Measurements from ENCODE around the gene COL11A2. TPM values are rescaled to one million over a fixed set of nuclear protein-coding genes. Genes with fewer than 3 reads are reported as not detected.

The COL11A2 gene
- 7.6 TPM for total RNA-seq (2021; ENCODE audit: unreplicated experiment)
- 3.8 and 4.1 TPM in 2 replicates for polyA plus RNA-seq (2012)
- Bru-seq, nascent RNA: percentile 41 among the genes with signal in this experiment
- percentile 70 among the genes with signal in this experiment for BruChase-seq, experiment 1, labeled RNA remaining after a 6-hour chase
- BruChase-seq, experiment 2, labeled RNA remaining after a 2-hour chase: percentile 52 among the genes with signal in this experiment
- long read RNA-seq, partial matches to known transcripts: 5 of 9 reads
- long read RNA-seq, other reads (novel, unspliced or antisense): 4 of 9 reads

GRCh38 chr6:33192105-33192646, at the start of gene COL11A2:
Gene COL11A2 (minus strand): TSS chr6:33192467. CDS start chr6:33192240, 227 bp downstream.
- ChIA-PET RAD21 (ENCODE audit: low non-redundant PET in 1 of 2, low total read pairs in 2 of 2, uncharacterized antibody in 2 of 2, unreplicated experiment in 2 of 2) (no interaction called here), POLR2A (no interaction called here), CTCF (no interaction called here)
- Histone ChIP-seq H3K27ac (ENCODE audit: low read depth, low read length) (no peak within 1 kb of the TSS), H3K4me3 (replicated peaks in 1 of 2; ENCODE audit: low read depth in 1 of 2, low read length in 2 of 2) (no peak within 1 kb of the TSS), H3K9me2 (ENCODE audit: insufficient read depth) (no peaks in the 10 kb centered on the region), H4K20me1 (ENCODE audit: insufficient read depth) (no peaks in the 10 kb centered on the region), H3K9ac (ENCODE audit: low read length) (no peak within 1 kb of the TSS), H3K9me3 (ENCODE audit: control insufficient read depth in 1 of 2, insufficient read depth in 1 of 2, low read depth in 1 of 2, low read length in 2 of 2) (no peaks in the 10 kb centered on the region), H3K4me2 (ENCODE audit: low read length) (no peak within 1 kb of the TSS), H3K79me2 (ENCODE audit: insufficient read depth, low read length) (peaks cover 11% of the 10 kb centered on the region; the same call in 1 of the 2 replicates), H3K27me3 (ENCODE audit: insufficient read depth, low read length) (no peaks in the 10 kb centered on the region), H3K4me1 (ENCODE audit: control insufficient read depth in 1 of 2, insufficient read depth in 2 of 2, low read length in 2 of 2) (peaks cover 0 to 1% of the 10 kb centered on the region in 2 experiments; a peak in 1 of 4 replicates), H2AFZ (ENCODE audit: low read depth, low read length, poor library complexity, severe bottlenecking) (no peak within 1 kb of the TSS), H3K36me3 (ENCODE audit: control insufficient read depth in 1 of 2, insufficient read depth in 2 of 2, low read length in 2 of 2) (peaks cover 20 to 28% of the 10 kb centered on the region in 2 experiments; a peak in 3 of 4 replicates)
- ATAC-seq (no peak), DNase-seq (ENCODE audit: low read depth, low spot score) (no peak)
- no TSS peak for BruUV-seq (replicated peaks)
- intact Hi-C loops (cut with micrococcal nuclease): no loop called here
- TF ChIP-seq SRF (IDR thresholded peaks at IDR 0.05; ENCODE audit: low read depth) (no peak), ATF3 (IDR thresholded peaks at IDR 0.05) (no peak), ZFX (IDR thresholded peaks at IDR 0.05) (no peak), FOSL1 (IDR thresholded peaks at IDR 0.05; ENCODE audit: low read depth) (no peak), CEBPB (IDR thresholded peaks at IDR 0.05; ENCODE audit: low read depth) (no peak), ZBTB33 (IDR thresholded peaks at IDR 0.05; ENCODE audit: extremely low read depth, insufficient replicate concordance, low read length) (no peak), REST (IDR thresholded peaks at IDR 0.05; ENCODE audit: low read depth) (no peak), ELF1 (IDR thresholded peaks at IDR 0.05; ENCODE audit: borderline replicate concordance, low read depth) (no peak), JUND (IDR thresholded peaks at IDR 0.05) (no peak), TCF7L2 (IDR thresholded peaks at IDR 0.05; ENCODE audit: borderline replicate concordance, extremely low read depth, insufficient read depth, insufficient read length) (no peak), SP1 (IDR thresholded peaks at IDR 0.05; ENCODE audit: low read depth) (no peak), EGR1 (IDR thresholded peaks at IDR 0.05; ENCODE audit: low read depth) (no peak), EZH2phosphoT487 (IDR thresholded peaks at IDR 0.05; ENCODE audit: borderline replicate concordance) (no peak), ZNF274 (IDR thresholded peaks at IDR 0.05; ENCODE audit: low read depth, low read length) (no peak), CBX3 (IDR thresholded peaks at IDR 0.05; ENCODE audit: low read depth) (no peak), POLR2AphosphoS5 (IDR thresholded peaks at IDR 0.05; ENCODE audit: low read depth, low read length) (no peak), MAX (IDR thresholded peaks at IDR 0.05) (no peak), SIN3A (IDR thresholded peaks at IDR 0.05; ENCODE audit: low read depth) (no peak), RAD21 (IDR thresholded peaks at IDR 0.05; ENCODE audit: low read depth) (no peak)
